GM10248 (cell line): ENCODE measurements around the gene TMC3.

Source experiments
- CTCF ChIA-PET: fragments of 300-600 bp; sonication (Branson Sonifier 250); formaldehyde crosslinking; extraction: SDS; loops from one replicate; lab custom pipeline; 2021; ENCODE audit warnings: antibody characterized with exemption; lab: Yijun Ruan, JAX
- POLR2A ChIA-PET: fragments of 350-650 bp; sonication (Branson Sonifier 250); formaldehyde crosslinking; extraction: SDS; loops from one replicate; lab custom pipeline; 2020; ENCODE audit warnings: antibody characterized with exemption; lab: Yijun Ruan, JAX
- DNase-seq: peaks from one replicate; pipeline ENCODE4 v3.0.0; 2012; ENCODE audit errors: extremely low spot score
- TF ChIP-seq, protein P1 (sequence below): IDR thresholded peaks from 2 replicates; pipeline ENCODE4 v1.5.1; 2012; ENCODE audit warnings: mild to moderate bottlenecking, low read depth; ENCODE audit errors: extremely low read depth, missing control alignments, control extremely low read depth

TMC3 gene

DNA sequence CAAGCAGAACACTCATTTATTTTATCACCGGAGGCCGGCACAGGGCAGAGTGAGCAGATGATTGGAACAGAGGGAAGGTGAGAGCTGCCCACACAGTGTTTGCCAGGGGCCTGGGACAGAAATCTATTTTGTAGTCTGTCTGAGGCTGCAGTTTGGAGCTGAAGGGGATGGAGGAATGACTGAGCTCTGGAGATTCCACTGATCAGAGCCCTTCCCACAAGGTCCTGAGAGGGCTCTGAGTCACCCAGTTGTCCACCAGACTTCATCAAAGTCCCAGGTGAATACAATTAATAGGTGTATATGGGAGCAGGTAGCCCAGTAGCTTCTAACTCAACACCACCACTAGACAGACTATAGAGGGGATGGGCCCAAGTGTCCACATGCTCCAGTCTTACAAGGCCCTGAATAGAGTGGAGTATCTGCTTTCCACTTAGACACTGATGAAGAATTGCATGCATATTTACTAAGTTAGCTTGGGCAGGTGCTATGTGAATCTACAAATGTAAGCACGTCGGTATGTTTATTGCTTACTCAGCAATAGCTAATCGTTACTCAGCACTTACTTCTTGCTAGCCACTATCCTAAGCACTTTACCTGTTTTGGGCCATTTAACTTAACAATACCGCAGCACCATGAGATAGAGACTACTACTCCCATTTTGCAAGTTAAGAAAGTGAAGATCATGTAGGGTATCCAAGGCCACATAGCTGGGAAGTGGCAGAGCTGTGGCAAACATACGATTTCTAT is 47.4 kb downstream of the TMC3 start:
- TF ChIP-seq, protein P1, sequence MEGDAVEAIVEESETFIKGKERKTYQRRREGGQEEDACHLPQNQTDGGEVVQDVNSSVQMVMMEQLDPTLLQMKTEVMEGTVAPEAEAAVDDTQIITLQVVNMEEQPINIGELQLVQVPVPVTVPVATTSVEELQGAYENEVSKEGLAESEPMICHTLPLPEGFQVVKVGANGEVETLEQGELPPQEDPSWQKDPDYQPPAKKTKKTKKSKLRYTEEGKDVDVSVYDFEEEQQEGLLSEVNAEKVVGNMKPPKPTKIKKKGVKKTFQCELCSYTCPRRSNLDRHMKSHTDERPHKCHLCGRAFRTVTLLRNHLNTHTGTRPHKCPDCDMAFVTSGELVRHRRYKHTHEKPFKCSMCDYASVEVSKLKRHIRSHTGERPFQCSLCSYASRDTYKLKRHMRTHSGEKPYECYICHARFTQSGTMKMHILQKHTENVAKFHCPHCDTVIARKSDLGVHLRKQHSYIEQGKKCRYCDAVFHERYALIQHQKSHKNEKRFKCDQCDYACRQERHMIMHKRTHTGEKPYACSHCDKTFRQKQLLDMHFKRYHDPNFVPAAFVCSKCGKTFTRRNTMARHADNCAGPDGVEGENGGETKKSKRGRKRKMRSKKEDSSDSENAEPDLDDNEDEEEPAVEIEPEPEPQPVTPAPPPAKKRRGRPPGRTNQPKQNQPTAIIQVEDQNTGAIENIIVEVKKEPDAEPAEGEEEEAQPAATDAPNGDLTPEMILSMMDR: no peak
- CTCF ChIA-PET: interaction anchor here (1.0 to 2.3 kb wide), 13 partner anchors 9 to 73 kb away, joined by 3 to 16 read pairs (median 4); no protein-coding TSS in a partner anchor
- no peak for DNase-seq
- POLR2A ChIA-PET: no interaction called here

DNA sequence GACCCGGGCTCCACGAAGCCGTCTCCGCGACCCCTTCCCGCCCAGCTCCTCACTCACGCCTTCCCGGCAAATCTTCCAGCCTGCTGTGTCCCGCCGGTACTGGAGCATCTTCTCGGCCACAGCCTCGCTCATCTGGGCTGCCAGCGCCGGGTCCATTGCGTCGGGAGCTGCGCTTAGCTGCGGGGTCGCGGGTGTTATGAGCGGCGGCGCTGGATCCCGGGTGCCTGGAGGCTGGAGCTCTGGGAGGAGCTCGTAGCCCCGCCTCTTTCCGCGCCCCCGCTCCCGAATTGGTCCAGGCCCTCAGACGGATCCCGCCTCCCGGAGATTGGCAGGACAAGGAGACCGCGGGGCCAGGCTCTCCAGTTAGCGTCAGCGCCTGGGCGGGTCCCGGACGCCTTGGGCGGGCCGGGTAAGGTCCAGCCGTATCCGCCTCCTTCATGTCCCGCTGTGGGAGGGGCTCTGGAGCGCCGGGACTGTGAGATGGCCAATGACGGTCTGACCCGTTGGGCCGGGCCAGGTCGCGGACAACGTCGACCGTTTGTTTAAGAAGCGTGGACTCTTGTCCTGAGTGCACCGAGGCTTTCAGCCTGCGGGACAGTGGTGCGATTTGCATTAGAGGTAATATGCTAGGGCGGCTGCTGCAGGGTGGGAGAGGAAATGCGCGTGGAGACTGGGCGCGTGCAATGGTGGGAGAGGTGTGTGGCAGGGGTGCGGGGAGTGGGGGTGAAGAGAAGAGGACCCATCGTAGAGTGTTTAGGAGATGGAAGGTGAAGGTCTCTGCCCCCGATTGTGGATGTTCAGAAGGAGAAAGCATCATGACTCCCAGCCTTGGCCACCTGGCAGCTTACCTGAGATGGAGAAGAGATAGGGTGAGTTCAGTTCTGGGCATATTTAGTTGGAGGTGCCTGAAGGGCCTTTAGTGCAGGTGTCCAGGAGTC is 49.8 kb downstream of the TMC3 start, which contains the start of gene STARD5:
STARD5 (minus strand) TSS at position 198 of the 938 bp plus-strand sequence; CDS start at position 156, 42 bp downstream.
- TF ChIP-seq, protein P1: no peak
- DNase-seq: peak; percentile 98
- CTCF ChIA-PET: interaction anchor here (0.6 to 3.4 kb wide), 13 partner anchors 10 to 58 kb away, joined by 3 to 25 read pairs (median 3); no protein-coding TSS in a partner anchor
- POLR2A ChIA-PET: interaction anchor here (0.5 to 1.6 kb wide), 13 partner anchors 9 to 318 kb away, joined by 3 to 12 read pairs (median 4); no protein-coding TSS in a partner anchor

DNA sequence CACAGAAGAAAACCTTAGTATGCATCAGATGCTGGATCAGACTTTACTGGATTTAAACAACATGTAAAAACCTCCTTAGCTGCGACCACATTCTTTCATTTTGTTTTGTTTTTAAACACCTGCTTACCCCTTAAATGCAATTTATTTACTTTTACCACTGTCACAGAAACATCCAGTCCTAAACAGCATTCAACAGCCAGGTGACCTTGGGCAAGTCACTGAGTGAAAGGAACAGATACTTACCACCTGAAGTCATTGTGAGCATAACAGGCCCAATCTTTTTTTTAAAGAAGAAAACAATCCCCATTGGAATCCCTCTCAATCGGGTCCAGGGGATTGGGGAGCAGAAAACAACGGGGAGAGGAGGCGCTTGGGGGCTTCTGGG is 50.5 kb downstream of the TMC3 start:
- DNase-seq: no peak
- TF ChIP-seq, protein P1: no peak
- ChIA-PET POLR2A (interaction anchor here (0.5 to 1.6 kb wide), 9 partner anchors 12 to 317 kb away, joined by 3 to 12 read pairs (median 4); no protein-coding TSS in a partner anchor), CTCF (interaction anchor here (0.9 to 3.4 kb wide), 10 partner anchors 10 to 57 kb away, joined by 3 to 25 read pairs (median 3); no protein-coding TSS in a partner anchor)

DNA sequence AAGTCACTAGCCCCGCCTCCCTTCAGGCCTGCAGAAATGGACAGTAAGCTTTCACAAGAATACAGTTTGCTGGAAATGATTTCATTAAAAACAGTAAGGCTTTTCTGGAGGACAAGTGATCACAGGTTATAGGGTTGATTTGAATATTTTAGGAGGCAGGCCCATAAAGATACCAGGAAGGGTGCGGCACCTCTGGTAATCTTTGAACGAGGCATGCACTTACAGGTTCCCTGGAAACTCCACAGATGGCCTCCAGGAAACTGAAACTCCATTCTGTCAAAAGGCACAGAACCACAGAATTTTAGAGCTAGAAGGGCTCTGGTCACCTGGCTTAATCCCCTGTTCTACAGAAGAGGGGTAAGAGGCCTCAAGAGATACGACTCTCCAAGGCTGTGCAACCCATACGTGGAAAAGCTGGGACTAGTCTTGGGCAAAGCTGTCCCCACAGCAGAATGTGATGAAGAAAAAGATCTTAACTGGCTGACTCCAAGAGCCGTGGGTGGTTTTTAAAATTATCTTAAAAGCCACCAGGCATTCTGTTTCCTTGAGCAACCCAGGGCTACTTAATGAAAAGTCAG is 51.2 kb downstream of the TMC3 start:
- CTCF ChIA-PET: interaction anchor here (0.9 to 3.4 kb wide), 5 partner anchors 14 to 56 kb away, joined by 3 to 25 read pairs (median 3); no protein-coding TSS in a partner anchor
- POLR2A ChIA-PET: interaction anchor here (0.7 to 1.6 kb wide), 3 partner anchors 12 to 1377 kb away, joined by 3 to 12 read pairs (median 7); no protein-coding TSS in a partner anchor

DNA sequence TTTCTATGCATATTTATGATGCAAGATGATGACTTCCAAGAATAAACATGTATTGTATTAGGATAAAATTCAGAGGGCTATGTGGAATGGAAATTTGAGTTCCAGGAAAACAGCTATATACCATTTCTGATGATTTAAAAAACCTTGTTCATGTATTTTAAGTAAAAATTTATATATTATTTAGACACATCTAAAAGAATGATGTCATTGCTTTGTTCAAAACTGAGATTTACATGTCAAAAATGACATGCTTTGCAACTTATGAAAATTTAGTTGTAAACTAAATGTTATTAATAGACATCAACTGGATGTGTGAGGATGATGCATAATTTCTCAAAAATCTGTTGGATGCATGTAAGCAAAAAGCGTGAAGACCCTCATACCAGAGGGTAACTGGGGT is 52.3 kb downstream of the TMC3 start:
- TF ChIP-seq, protein P1: no peak
- no peak for DNase-seq
- ChIA-PET CTCF (interaction anchor here (1.1 to 3.4 kb wide), 2 partner anchors 46 to 55 kb away, joined by 5 to 25 read pairs; no protein-coding TSS in a partner anchor), POLR2A (no interaction called here)

More for the DNA sequence above, 51.2 kb downstream of the TMC3 start:
- TF ChIP-seq, protein P1: no peak
- no peak for DNase-seq

DNA sequence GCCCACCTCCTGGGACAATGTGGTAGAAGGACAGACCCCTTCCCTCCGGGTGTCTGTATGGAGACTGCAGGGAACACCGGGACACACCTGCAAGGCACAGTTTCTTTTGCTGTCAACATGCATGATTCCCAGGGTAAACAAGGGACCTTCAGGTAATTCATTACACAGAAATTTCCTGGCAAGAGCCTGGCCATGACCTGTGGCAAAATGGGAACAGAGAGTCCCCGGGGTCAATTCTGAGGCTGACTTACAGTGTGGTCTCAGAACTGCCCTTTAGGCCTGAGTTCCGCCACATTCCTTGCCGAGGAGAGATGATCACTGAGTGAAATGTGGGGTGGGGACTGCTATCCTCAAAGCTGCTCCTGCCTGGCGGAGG is 56.4 kb downstream of the TMC3 start:
- ChIA-PET POLR2A (no interaction called here), CTCF (interaction anchor here (0.9 to 1.3 kb wide), 3 partner anchors 16 to 52 kb away, joined by 3 to 5 read pairs (median 3); no protein-coding TSS in a partner anchor)
- TF ChIP-seq, protein P1: no peak
- no peak for DNase-seq
